ENCODE data around the gene GALE. TPM values are rescaled to one million over a fixed set of nuclear protein-coding genes. Genes with fewer than 3 reads are reported as not detected.
A peak's percentile ranks its signal among the peaks of the same experiment; 100 is the strongest.
"Not testable (repeated sequence)": the region's sequence is repeated elsewhere in the genome, so short reads cannot be mapped to it uniquely, and the experiment has no call there.

Gene GALE
- total RNA-seq, 4 donors from 2014 or later = 28.5 to 166 (median 124) TPM

DNA sequence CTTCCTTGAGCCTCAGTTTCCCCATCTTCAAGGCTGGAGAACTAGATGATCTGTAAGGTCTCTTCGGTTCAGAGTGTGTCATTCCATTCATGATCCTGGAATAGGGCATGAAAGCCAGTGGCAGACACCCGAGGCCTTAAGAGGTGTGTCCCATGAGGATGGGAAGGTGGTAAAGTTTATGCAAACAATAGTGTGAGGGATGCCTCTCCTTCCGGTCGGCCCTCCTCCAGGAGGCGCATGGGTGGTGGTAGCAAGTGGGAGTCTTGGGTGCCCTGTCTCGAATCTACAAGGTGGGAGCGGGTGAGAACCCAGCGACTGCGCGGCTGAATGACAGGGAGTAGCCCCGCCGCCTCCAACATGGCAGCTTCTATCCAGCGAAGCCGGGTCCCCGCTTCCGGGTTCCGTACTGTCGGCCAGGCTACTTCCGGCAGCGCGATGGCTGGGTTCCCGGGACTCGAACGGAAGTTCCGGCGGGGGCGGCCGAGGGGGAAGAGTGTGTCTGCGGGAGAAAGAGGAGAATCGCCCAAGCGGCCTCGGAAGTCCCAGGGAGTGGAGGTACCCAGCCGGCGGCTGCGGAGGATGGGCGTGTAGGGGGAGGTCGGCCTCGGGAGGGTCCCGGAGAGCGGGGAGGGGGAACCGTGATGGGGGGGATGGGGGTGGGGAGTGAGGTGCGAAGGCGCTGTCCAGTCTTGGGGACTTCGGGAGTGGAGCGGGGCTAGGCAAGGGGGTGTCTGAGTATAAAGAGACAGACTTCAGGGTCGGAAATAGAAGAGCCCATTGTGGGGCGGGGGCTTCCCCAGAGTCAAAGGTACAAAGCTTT lies 9.6 kb downstream of the GALE start, which contains the start of gene LYPLA2:
LYPLA2 (plus strand) TSS at position 450 of the 820 bp plus-strand sequence. CDS start 1,538 bp downstream, outside the sequence.
- H3K4me3 ChIP-seq = peak within 1 kb of the TSS; percentile 66 to 87 (median 76)
- WGBS, 2 donors (ENCODE audit: low coverage in 1 of 2) = 0 to 2% methylated on average over 4 to 47 of the region's 47 CpGs

DNA sequence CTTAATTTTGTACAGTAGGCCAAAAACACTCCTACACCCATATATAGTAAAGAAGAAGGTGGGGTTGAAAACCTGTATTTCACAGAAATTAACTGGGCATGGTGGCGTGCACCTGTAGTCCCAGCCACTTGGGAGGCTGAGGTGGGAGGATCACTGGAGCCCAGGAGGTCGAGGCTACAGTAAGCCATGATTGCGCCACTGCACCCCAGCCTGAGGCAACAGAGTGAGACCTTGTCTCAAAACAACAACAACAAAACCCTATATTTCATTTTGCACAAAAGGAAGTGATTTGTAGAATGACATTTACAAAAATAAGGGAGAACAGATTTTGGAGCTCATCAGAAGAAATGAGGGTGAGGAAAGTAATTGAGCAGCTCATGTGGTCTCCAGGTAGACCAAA lies 11.9 kb downstream of the GALE start:
- no peak for TF ChIP-seq EP300 (IDR thresholded peaks at IDR 0.05; ENCODE audit: low read depth)
- no peak for TF ChIP-seq POLR2AphosphoS5 (IDR thresholded peaks at IDR 0.05)
- TF ChIP-seq POLR2A (IDR thresholded peaks at IDR 0.05) = no peak
- Histone ChIP-seq H3K27me3 (no peaks in the 10 kb centered on the region), H3K27ac (no peak overlapping the region), H3K36me3 (peaks cover 0 to 41% (median 9%) of the 10 kb centered on the region in 4 donors), H3K4me3 (no peak overlapping the region), H3K9me3 (no peaks in the 10 kb centered on the region), H3K4me1 (peaks cover 11 to 30% (median 26%) of the 10 kb centered on the region in 4 donors)
- DNase-seq = no peak
- intact Hi-C loops (cut with DNase I; ENCODE audit: low total_unique reads) = no loop called here
- WGBS, 2 donors (ENCODE audit: low coverage in 1 of 2) = 95 to 100% methylated on average over 1 to 3 of the region's 3 CpGs
- in situ Hi-C loops (cut with MboI; ENCODE audit: low pct_ligation_motif_present in 1 of 4, low pct_unique_long_range_greater_than_20kb in 1 of 4, low sequenced_read_pairs in 3 of 4) = no loop called here

More for the DNA sequence above, 9.6 kb downstream of the GALE start, which contains the start of gene LYPLA2:
- peak; percentile 94 for DNase-seq
- peak; percentile 61 for TF ChIP-seq POLR2A (IDR thresholded peaks at IDR 0.05)
- TF ChIP-seq EP300 (IDR thresholded peaks at IDR 0.05; ENCODE audit: low read depth) = no peak
- no peak for TF ChIP-seq CTCF (IDR thresholded peaks at IDR 0.05)
- peak; percentile 59 to 77 (median 76) for TF ChIP-seq POLR2AphosphoS5 (IDR thresholded peaks at IDR 0.05)
- Histone ChIP-seq H3K4me1 (peaks cover 11 to 37% (median 28%) of the 10 kb centered on the region in 4 donors), H3K27ac (peak within 1 kb of the TSS; percentile 78 to 90 (median 86)), H3K36me3 (peaks cover 0 to 21% (median 5%) of the 10 kb centered on the region in 4 donors), H3K9me3 (no peaks in the 10 kb centered on the region), H3K27me3 (no peaks in the 10 kb centered on the region)
- in situ Hi-C loops (cut with MboI; ENCODE audit: low pct_ligation_motif_present in 1 of 4, low pct_unique_long_range_greater_than_20kb in 1 of 4, low sequenced_read_pairs in 3 of 4) (no loop called here), intact Hi-C loops (cut with DNase I; ENCODE audit: low total_unique reads) (no loop called here)

- Histone ChIP-seq H3K36me3 (peaks cover 0 to 43% (median 10%) of the 10 kb centered on the region in 4 donors), H3K4me3 (no peak overlapping the region), H3K4me1 (peaks cover 11 to 21% (median 16%) of the 10 kb centered on the region in 4 donors), H3K27ac (no peak overlapping the region), H3K27me3 (no peaks in the 10 kb centered on the region), H3K9me3 (no peaks in the 10 kb centered on the region)
- TF ChIP-seq POLR2A (IDR thresholded peaks at IDR 0.05) (no peak), CTCF (IDR thresholded peaks at IDR 0.05) (no peak), POLR2AphosphoS5 (IDR thresholded peaks at IDR 0.05) (no peak), EP300 (IDR thresholded peaks at IDR 0.05; ENCODE audit: low read depth) (no peak)
- in situ Hi-C loops (cut with MboI; ENCODE audit: low pct_ligation_motif_present in 1 of 4, low pct_unique_long_range_greater_than_20kb in 1 of 4, low sequenced_read_pairs in 3 of 4) = no loop called here
- no peak for DNase-seq
- intact Hi-C loops (cut with DNase I; ENCODE audit: low total_unique reads) = no loop called here
- WGBS, 2 donors (ENCODE audit: low coverage in 1 of 2) = 92 to 97% methylated on average over 2 to 3 of the region's 3 CpGs
Measured at GRCh38 chr1:23787701-23788100, 12.9 kb downstream of the GALE start.

DNA sequence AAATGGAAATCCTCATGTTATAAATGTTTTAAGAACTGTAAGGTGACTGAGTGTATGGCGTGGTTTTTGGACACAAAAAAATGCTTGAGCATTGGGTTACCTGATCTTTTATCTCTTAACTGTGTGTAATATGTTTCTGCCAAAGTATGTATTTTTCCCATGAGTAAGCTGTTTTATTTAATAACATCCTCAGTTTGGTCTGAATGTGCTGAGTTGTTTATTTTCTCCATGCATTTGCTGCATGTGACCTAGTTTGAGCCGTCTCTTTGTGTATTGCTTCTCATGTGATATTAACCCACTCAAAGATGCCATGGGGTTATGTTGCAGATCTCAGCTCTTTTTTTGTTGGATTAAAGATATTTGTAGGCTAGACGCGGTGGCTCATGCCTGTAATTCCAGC lies 15.7 kb downstream of the GALE start:
- peaks cover 0 to 5% (median 3%) of the 10 kb centered on the region in 4 donors for H3K4me1 ChIP-seq
- no peaks in the 10 kb centered on the region for H3K9me3 ChIP-seq
- no peak overlapping the region for H3K4me3 ChIP-seq
- no peak for TF ChIP-seq EP300 (IDR thresholded peaks at IDR 0.05; ENCODE audit: low read depth)
- TF ChIP-seq POLR2A (IDR thresholded peaks at IDR 0.05) = no peak
- TF ChIP-seq POLR2AphosphoS5 (IDR thresholded peaks at IDR 0.05) = no peak
- no peak for TF ChIP-seq CTCF (IDR thresholded peaks at IDR 0.05)
- no peak overlapping the region for H3K27ac ChIP-seq
- intact Hi-C loops (cut with DNase I; ENCODE audit: low total_unique reads) (no loop called here), in situ Hi-C loops (cut with MboI; ENCODE audit: low pct_ligation_motif_present in 1 of 4, low pct_unique_long_range_greater_than_20kb in 1 of 4, low sequenced_read_pairs in 3 of 4) (no loop called here)
- 85 to 100% methylated on average over 1 to 4 of the region's 4 CpGs for WGBS, 2 donors (ENCODE audit: low coverage in 1 of 2)
- H3K36me3 ChIP-seq = peaks cover 0 to 43% (median 10%) of the 10 kb centered on the region in 4 donors
- DNase-seq = no peak
- H3K27me3 ChIP-seq = no peaks in the 10 kb centered on the region

DNA sequence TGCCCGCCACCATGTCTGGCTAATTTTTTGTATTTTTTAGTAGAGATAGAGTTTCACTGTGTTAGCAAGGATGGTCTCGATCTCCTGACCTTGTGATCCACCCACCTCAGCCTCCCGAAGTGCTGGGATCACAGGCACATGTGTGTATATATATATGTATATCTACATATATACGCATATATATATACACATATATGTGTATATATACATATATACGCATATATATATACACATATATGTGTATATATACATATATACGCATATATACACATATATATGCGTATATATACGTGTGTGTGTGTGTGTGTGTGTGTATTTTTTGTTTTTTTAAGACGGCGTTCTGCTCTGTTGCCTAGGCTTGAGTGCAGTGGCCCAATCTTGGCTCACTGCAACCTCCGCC lies 17.4 kb downstream of the GALE start:
- Histone ChIP-seq H3K4me1 (peaks cover 10 to 17% (median 14%) of the 10 kb centered on the region in 4 donors), H3K36me3 (peaks cover 0 to 41% (median 10%) of the 10 kb centered on the region in 4 donors)
- H3K27ac ChIP-seq; DNase-seq; H3K9me3 ChIP-seq; in situ Hi-C loops (cut with MboI; ENCODE audit: low pct_ligation_motif_present in 1 of 4, low pct_unique_long_range_greater_than_20kb in 1 of 4, low sequenced_read_pairs in 3 of 4); intact Hi-C loops (cut with DNase I; ENCODE audit: low total_unique reads); H3K4me3 ChIP-seq; H3K27me3 ChIP-seq: not testable (repeated sequence)
- WGBS, 2 donors (ENCODE audit: low coverage in 1 of 2) = 88 to 89% methylated on average over 8 to 11 of the region's 11 CpGs
